Small intestine (tissue), 7 donors: ENCODE measurements around the gene NEUROG1. TPM values are rescaled to one million over a fixed set of nuclear protein-coding genes. Genes with fewer than 3 reads are reported as not detected.
A peak's percentile ranks its signal among the peaks of the same experiment; 100 is the strongest.

Source experiments
- DNase-seq, 2 donors: peaks; one replicate each; pipeline versions ENCODE4 v3.0.0 to v3.0.0-alpha.2; 2013
- FAIRE-seq: peaks from 2 replicates; lab custom pipeline; 2012; peaks lifted over from hg19 to GRCh38; lab: Jason Lieb, UNC
- H3K27ac ChIP-seq, 3 donors: one replicate each; pipeline ENCODE4 v1.5.1; 2013; ENCODE audit warnings: low read length in 2 of 3, mild to moderate bottlenecking in 2 of 3, control low read depth in 1 of 3, inconsistent platforms in 1 of 3, low read depth in 1 of 3, moderate library complexity in 1 of 3
- H3K27me3 ChIP-seq, 3 donors: one replicate each; pipeline ENCODE4 v1.6.1; 2013; ENCODE audit warnings: low read length in 3 of 3, inconsistent platforms in 1 of 3; ENCODE audit not compliant: control insufficient read depth in 3 of 3, insufficient read depth in 3 of 3
- H3K36me3 ChIP-seq, 3 donors: one replicate each; pipeline ENCODE4 v1.6.1; 2013; ENCODE audit warnings: low read length in 3 of 3, inconsistent platforms in 1 of 3, low read depth in 1 of 3, mild to moderate bottlenecking in 1 of 3, moderate library complexity in 1 of 3; ENCODE audit not compliant: control insufficient read depth in 3 of 3, insufficient read depth in 2 of 3
- H3K4me1 ChIP-seq, 3 donors: one replicate each; pipeline ENCODE4 v1.6.1; 2013; ENCODE audit warnings: low read length in 2 of 3, inconsistent platforms in 1 of 3, low read depth in 1 of 3, mild to moderate bottlenecking in 1 of 3, moderate library complexity in 1 of 3; ENCODE audit not compliant: control insufficient read depth in 3 of 3, insufficient read depth in 2 of 3
- H3K4me3 ChIP-seq, 3 donors: one replicate each; pipeline ENCODE4 v1.5.1; 2013; ENCODE audit warnings: low read length in 3 of 3, control low read depth in 1 of 3, inconsistent platforms in 1 of 3, low read depth in 1 of 3, mild to moderate bottlenecking in 1 of 3, moderate library complexity in 1 of 3
- H3K9me3 ChIP-seq, 2 donors: one replicate each; pipeline ENCODE4 v1.6.1; 2013; ENCODE audit warnings: low read depth in 1 of 2, low read length in 1 of 2; ENCODE audit not compliant: control insufficient read depth in 2 of 2, insufficient read depth in 1 of 2
- WGBS, 3 donors: extraction: QIAGEN DNeasy Blood & Tissue Kit; methylation state at CpG; one replicate each; pipeline ENCODE4 v1.1.7; 2013; 5-methylcytosine and 5-hydroxymethylcytosine counted together
- polyA plus RNA-seq, 4 donors: library from polyadenylated mRNA; stranded (reverse) in 3 of 4; unstranded in 1 of 4; fragments of 200-250 nt in 3 of 4; fragments of 120-200 nt in 1 of 4; gene quantifications; one replicate each; pipeline versions ENCODE4 v1.2.1 to v1.2.3, GENCODE V29; 2013
- donor health status: healthy with polysubstance abuse.
- donor health status: control.
- donor health status: control.
- donor health status: Bipolar disorder and iron deficiency.
- donor health status: healthy.

Gene NEUROG1
- polyA plus RNA-seq, 4 donors, result not detected

- H3K4me3 ChIP-seq, result no peak overlapping the region
- H3K4me1 ChIP-seq, result no peaks in the 10 kb centered on the region
- DNase-seq (no peak), FAIRE-seq (no peak)
- H3K36me3 ChIP-seq, result no peaks in the 10 kb centered on the region
- H3K9me3 ChIP-seq, result peaks cover 0 to 3% of the 10 kb centered on the region in 2 donors
- WGBS, 3 donors, result 22 to 39% (median 25%) methylated on average over 2 of the region's 2 CpGs
- H3K27ac ChIP-seq, result no peak overlapping the region
- H3K27me3 ChIP-seq, result peaks cover 0 to 21% (median 8%) of the 10 kb centered on the region in 3 donors
Measured at GRCh38 chr5:135521964-135522363, 13.8 kb downstream of the NEUROG1 start.

- Histone ChIP-seq H3K4me1 (no peaks in the 10 kb centered on the region), H3K4me3 (no peak overlapping the region), H3K27me3 (peaks cover 0 to 6% (median 4%) of the 10 kb centered on the region in 3 donors), H3K27ac (no peak overlapping the region), H3K36me3 (no peaks in the 10 kb centered on the region), H3K9me3 (no peaks in the 10 kb centered on the region)
- WGBS, 3 donors, result 78 to 87% (median 85%) methylated on average over 4 of the region's 4 CpGs
- FAIRE-seq (no peak), DNase-seq (no peak)
Measured at GRCh38 chr5:135517631-135518030, 18.1 kb downstream of the NEUROG1 start.

- Histone ChIP-seq H3K4me1 (no peaks in the 10 kb centered on the region), H3K4me3 (no peak overlapping the region), H3K36me3 (no peaks in the 10 kb centered on the region), H3K9me3 (no peaks in the 10 kb centered on the region), H3K27ac (no peak overlapping the region), H3K27me3 (peaks cover 0 to 24% (median 9%) of the 10 kb centered on the region in 3 donors)
- DNase-seq, result no peak
- 89 to 92% (median 92%) methylated on average over 3 of the region's 3 CpGs for WGBS, 3 donors
- FAIRE-seq, result no peak
Measured at GRCh38 chr5:135514116-135514515, 21.6 kb downstream of the NEUROG1 start.

GRCh38 chr5:135511761-135512575 lies 23.8 kb downstream of the NEUROG1 start:
- Histone ChIP-seq H3K27me3 (peaks cover 0 to 42% (median 13%) of the 10 kb centered on the region in 3 donors), H3K27ac (no peak overlapping the region), H3K4me3 (no peak overlapping the region), H3K36me3 (no peaks in the 10 kb centered on the region), H3K4me1 (no peaks in the 10 kb centered on the region), H3K9me3 (no peaks in the 10 kb centered on the region)
- FAIRE-seq (no peak), DNase-seq (peak in 1 of 2 donors; percentile 13)
- 10 to 45% (median 25%) methylated on average over 1 of the region's 1 CpG for WGBS, 3 donors

- Histone ChIP-seq H3K36me3 (no peaks in the 10 kb centered on the region), H3K4me1 (no peaks in the 10 kb centered on the region), H3K27ac (no peak overlapping the region), H3K4me3 (no peak overlapping the region), H3K9me3 (no peaks in the 10 kb centered on the region), H3K27me3 (peaks cover 0 to 44% (median 14%) of the 10 kb centered on the region in 3 donors)
- WGBS, 3 donors, result 67 to 74% (median 70%) methylated on average over 6 of the region's 6 CpGs
- DNase-seq (no peak), FAIRE-seq (no peak)
Measured at GRCh38 chr5:135509995-135510394, 25.8 kb downstream of the NEUROG1 start.

- Histone ChIP-seq H3K4me3 (no peak overlapping the region), H3K27me3 (peaks cover 0 to 51% (median 16%) of the 10 kb centered on the region in 3 donors), H3K27ac (no peak overlapping the region), H3K9me3 (no peaks in the 10 kb centered on the region), H3K36me3 (no peaks in the 10 kb centered on the region), H3K4me1 (no peaks in the 10 kb centered on the region)
- 10 to 12% (median 10%) methylated on average over 16 of the region's 16 CpGs for WGBS, 3 donors
- FAIRE-seq, result no peak
- no peak for DNase-seq
Measured at GRCh38 chr5:135508496-135509005, 27.2 kb downstream of the NEUROG1 start.

- Histone ChIP-seq H3K9me3 (no peaks in the 10 kb centered on the region), H3K27me3 (peaks cover 0 to 58% (median 15%) of the 10 kb centered on the region in 3 donors), H3K4me3 (no peak overlapping the region), H3K4me1 (no peaks in the 10 kb centered on the region), H3K36me3 (no peaks in the 10 kb centered on the region), H3K27ac (no peak overlapping the region)
- 35 to 68% (median 44%) methylated on average over 2 of the region's 2 CpGs for WGBS, 3 donors
- DNase-seq (no peak), FAIRE-seq (no peak)
Measured at GRCh38 chr5:135505973-135506372, 29.8 kb downstream of the NEUROG1 start.

GRCh38 chr5:135504376-135504775 lies 31.4 kb downstream of the NEUROG1 start:
- no peaks in the 10 kb centered on the region for H3K9me3 ChIP-seq
- whole genome bisulfite sequencing, 3 donors, result 85 to 90% (median 88%) methylated on average over 3 of the region's 3 CpGs
- no peaks in the 10 kb centered on the region for H3K36me3 ChIP-seq
- no peak for DNase-seq
- no peak overlapping the region for H3K27ac ChIP-seq
- H3K4me3 ChIP-seq, result no peak overlapping the region
- FAIRE-seq, result no peak
- no peaks in the 10 kb centered on the region for H3K4me1 ChIP-seq
- H3K27me3 ChIP-seq, result peaks cover 0 to 42% (median 7%) of the 10 kb centered on the region in 3 donors
